ENCODE measurements around the gene TEAD1. TPM values are rescaled to one million over a fixed set of nuclear protein-coding genes. Genes with fewer than 3 reads are reported as not detected.

The TEAD1 gene
- total RNA-seq, 1 experiment from 2014 or later = 102 TPM

- Histone ChIP-seq H3K4me1 (ENCODE audit: control insufficient read depth, insufficient read depth, low read length) (peaks cover 22% of the 10 kb centered on the region), H3K36me3 (ENCODE audit: control insufficient read depth, insufficient read depth, low read length) (no peaks in the 10 kb centered on the region; the same call in 1 of the 2 replicates), H3K27me3 (ENCODE audit: control insufficient read depth, insufficient read depth, low read length) (no peaks in the 10 kb centered on the region), H3K27ac (ENCODE audit: low read length) (no peak overlapping the region), H3K4me3 (ENCODE audit: low read depth in 2 of 2, low read length in 2 of 2) (no peak overlapping the region), H3K9me3 (ENCODE audit: control insufficient read depth, insufficient read depth, low read depth, low read length) (no peaks in the 10 kb centered on the region)
- BruUV-seq (replicated peaks) = no TSS peak
- no peak for ATAC-seq
- POLR2A ChIA-PET = no interaction called here
- no peak for DNase-seq (ENCODE audit: low read depth, low spot score)
- CTCF ChIA-PET = interaction anchor here (0.5 kb wide), 1 partner anchor 450 kb away, joined by 3 read pairs; no protein-coding TSS in a partner anchor
- no peak for TF ChIP-seq REST (IDR thresholded peaks at IDR 0.05; ENCODE audit: insufficient read depth in 1 of 2, low read depth in 2 of 2, low read length in 1 of 2)
- no peak for TF ChIP-seq TCF7L2 (IDR thresholded peaks at IDR 0.05; ENCODE audit: low read depth, low read length)
- no peak for TF ChIP-seq SIN3A (IDR thresholded peaks at IDR 0.05; ENCODE audit: borderline replicate concordance, insufficient read depth, low read depth, low read length)
- TF ChIP-seq CTCF (IDR thresholded peaks at IDR 0.05) = no peak
- TF ChIP-seq POLR2AphosphoS5 (IDR thresholded peaks at IDR 0.05; ENCODE audit: low read depth, low read length) = no peak
- intact Hi-C loops (cut with micrococcal nuclease; ENCODE audit: unreplicated experiment) = no loop called here
- in situ Hi-C loops (cut with HindIII; ENCODE audit: low pct_unique_long_range_greater_than_20kb, low sequenced_read_pairs) = no loop called here
These were observed 58.9 kb downstream of the TEAD1 start for GRCh38 chr11:12733091-12733490.

GRCh38 chr11:12734625-12735024 is 60.4 kb downstream of the TEAD1 start:
- ATAC-seq = no peak
- Histone ChIP-seq H3K27me3 (ENCODE audit: control insufficient read depth, insufficient read depth, low read length) (no peaks in the 10 kb centered on the region), H3K27ac (ENCODE audit: low read length) (no peak overlapping the region), H3K4me3 (ENCODE audit: low read depth in 2 of 2, low read length in 2 of 2) (no peak overlapping the region), H3K36me3 (ENCODE audit: control insufficient read depth, insufficient read depth, low read length) (no peaks in the 10 kb centered on the region; the same call in 1 of the 2 replicates), H3K4me1 (ENCODE audit: control insufficient read depth, insufficient read depth, low read length) (peaks cover 7% of the 10 kb centered on the region), H3K9me3 (ENCODE audit: control insufficient read depth, insufficient read depth, low read depth, low read length) (no peaks in the 10 kb centered on the region)
- BruUV-seq (replicated peaks) = no TSS peak
- TF ChIP-seq TCF7L2 (IDR thresholded peaks at IDR 0.05; ENCODE audit: low read depth, low read length) (no peak), CTCF (IDR thresholded peaks at IDR 0.05) (no peak), SIN3A (IDR thresholded peaks at IDR 0.05; ENCODE audit: borderline replicate concordance, insufficient read depth, low read depth, low read length) (no peak), REST (IDR thresholded peaks at IDR 0.05; ENCODE audit: insufficient read depth in 1 of 2, low read depth in 2 of 2, low read length in 1 of 2) (no peak), POLR2AphosphoS5 (IDR thresholded peaks at IDR 0.05; ENCODE audit: low read depth, low read length) (no peak)
- POLR2A ChIA-PET = no interaction called here
- CTCF ChIA-PET = no interaction called here
- intact Hi-C loops (cut with micrococcal nuclease; ENCODE audit: unreplicated experiment) = no loop called here
- DNase-seq (ENCODE audit: low read depth, low spot score) = no peak
- in situ Hi-C loops (cut with HindIII; ENCODE audit: low pct_unique_long_range_greater_than_20kb, low sequenced_read_pairs) = no loop called here
